ENCODE measurements around the gene VEGFC.

The VEGFC gene

DNA sequence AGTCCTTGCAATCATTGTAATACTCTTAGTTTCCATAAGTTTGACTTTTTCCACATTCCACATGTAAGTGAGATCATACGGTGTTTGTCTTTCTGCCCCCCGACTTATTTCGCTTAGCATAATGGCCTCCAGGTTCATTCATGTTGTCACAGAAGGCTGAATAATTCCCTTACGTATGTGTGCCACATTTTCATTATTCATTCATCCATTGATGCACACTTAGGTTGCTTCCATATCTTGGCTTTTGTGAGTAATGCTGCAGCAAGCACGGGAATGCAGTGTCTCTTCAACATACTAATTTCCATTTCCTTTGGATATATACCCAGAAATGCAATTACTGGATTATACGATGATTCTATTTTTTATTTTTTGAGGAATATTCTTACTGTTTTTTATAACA lies 22.0 kb upstream of the VEGFC start:
- Histone ChIP-seq H3K9ac (no peak overlapping the region), H3K27ac (no peak overlapping the region), H3K4me1 (no peaks in the 10 kb centered on the region), H3K9me3 (ENCODE audit: control insufficient read depth, low read length) (no peaks in the 10 kb centered on the region), H2AFZ (no peak overlapping the region), H3K36me3 (ENCODE audit: control insufficient read depth, insufficient read depth, low read length) (no peaks in the 10 kb centered on the region), H3K27me3 (ENCODE audit: control insufficient read depth, insufficient read depth, low read length) (no peaks in the 10 kb centered on the region), H3K79me2 (no peaks in the 10 kb centered on the region), H3K4me3 (ENCODE audit: low read depth, low read length) (no peak overlapping the region), H3K4me2 (ENCODE audit: low read length) (no peak overlapping the region)
- TF ChIP-seq, protein P1, sequence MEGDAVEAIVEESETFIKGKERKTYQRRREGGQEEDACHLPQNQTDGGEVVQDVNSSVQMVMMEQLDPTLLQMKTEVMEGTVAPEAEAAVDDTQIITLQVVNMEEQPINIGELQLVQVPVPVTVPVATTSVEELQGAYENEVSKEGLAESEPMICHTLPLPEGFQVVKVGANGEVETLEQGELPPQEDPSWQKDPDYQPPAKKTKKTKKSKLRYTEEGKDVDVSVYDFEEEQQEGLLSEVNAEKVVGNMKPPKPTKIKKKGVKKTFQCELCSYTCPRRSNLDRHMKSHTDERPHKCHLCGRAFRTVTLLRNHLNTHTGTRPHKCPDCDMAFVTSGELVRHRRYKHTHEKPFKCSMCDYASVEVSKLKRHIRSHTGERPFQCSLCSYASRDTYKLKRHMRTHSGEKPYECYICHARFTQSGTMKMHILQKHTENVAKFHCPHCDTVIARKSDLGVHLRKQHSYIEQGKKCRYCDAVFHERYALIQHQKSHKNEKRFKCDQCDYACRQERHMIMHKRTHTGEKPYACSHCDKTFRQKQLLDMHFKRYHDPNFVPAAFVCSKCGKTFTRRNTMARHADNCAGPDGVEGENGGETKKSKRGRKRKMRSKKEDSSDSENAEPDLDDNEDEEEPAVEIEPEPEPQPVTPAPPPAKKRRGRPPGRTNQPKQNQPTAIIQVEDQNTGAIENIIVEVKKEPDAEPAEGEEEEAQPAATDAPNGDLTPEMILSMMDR (IDR thresholded peaks at IDR 0.05), result no peak

DNA sequence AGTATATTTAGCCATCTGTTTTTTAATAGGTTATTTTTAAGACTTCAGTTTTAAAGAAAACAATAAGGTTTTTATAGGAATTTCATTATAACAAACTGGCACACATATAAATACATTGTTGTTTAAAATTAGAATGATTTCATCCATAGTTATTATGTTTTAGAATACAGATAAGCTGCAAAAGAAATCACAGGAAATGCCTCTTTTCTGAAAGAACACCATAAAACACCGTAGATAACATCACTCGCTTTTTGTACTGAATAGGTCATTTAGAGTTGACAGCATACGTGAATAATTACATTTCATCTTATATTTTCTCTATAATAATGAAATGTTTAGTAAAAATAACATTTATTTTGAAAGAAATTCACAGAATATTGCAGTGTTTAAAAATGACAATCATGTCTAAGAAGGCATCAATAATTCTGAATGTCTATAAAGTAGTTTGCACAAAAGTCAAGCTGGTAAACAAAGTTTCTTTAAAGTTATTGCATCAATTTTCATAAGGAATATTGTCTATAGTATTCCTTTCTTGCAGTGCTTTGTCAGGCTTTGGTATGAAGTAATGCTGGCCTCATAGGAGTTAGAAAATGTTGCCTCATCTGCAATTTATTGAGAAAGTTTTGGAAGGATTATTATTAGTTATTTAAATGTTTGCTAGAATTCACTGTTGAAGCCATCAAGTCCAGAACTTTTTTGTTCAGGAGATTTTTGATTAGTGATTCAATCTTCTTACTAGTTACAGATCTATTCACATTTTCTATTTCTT lies 17.9 kb upstream of the VEGFC start:
- H3K27me3 ChIP-seq (ENCODE audit: control insufficient read depth, insufficient read depth, low read length), result no peaks in the 10 kb centered on the region
- no peaks in the 10 kb centered on the region for H3K36me3 ChIP-seq (ENCODE audit: control insufficient read depth, insufficient read depth, low read length)
- no peak overlapping the region for H3K4me2 ChIP-seq (ENCODE audit: low read length)
- TF ChIP-seq, protein P1 (IDR thresholded peaks at IDR 0.05), result no peak
- H3K9me3 ChIP-seq (ENCODE audit: control insufficient read depth, low read length), result no peaks in the 10 kb centered on the region
- H3K4me1 ChIP-seq, result no peaks in the 10 kb centered on the region
- H3K9ac ChIP-seq, result no peak overlapping the region
- no peak overlapping the region for H3K4me3 ChIP-seq (ENCODE audit: low read depth, low read length)
- H3K27ac ChIP-seq, result no peak overlapping the region
- no peak overlapping the region for H2AFZ ChIP-seq
- no peaks in the 10 kb centered on the region for H3K79me2 ChIP-seq

DNA sequence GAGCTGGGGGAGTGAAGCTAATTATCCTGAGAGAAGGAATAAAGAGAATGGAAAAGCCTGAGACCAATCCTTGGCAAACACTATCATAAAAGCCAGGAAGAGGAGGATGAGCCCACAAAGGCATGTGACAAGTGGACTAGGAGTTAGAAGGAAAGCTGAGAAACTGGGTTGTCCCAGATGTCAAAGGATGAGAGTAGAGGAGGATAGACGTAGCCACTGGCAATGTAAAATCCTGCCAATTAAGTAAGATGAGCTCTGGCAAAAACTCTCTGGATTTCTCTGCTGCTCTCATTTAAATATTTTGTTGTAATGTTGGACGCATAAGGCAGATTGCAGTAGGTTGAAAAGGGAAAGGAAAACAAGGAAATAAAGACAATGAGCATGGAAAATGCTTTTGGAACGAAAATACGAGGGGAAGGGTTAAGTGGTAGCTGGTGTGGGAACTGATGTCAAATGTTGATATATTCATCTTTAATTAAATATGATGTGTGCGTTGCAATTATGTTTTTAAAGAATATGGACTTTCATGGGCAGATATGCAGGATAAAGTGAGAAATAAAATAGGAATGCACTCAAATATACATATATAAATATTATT lies 14.2 kb upstream of the VEGFC start:
- Histone ChIP-seq H3K9me3 (ENCODE audit: control insufficient read depth, low read length) (no peaks in the 10 kb centered on the region), H3K79me2 (no peaks in the 10 kb centered on the region), H3K27ac (no peak overlapping the region), H3K9ac (no peak overlapping the region), H3K4me2 (ENCODE audit: low read length) (no peak overlapping the region), H3K4me3 (ENCODE audit: low read depth, low read length) (no peak overlapping the region), H3K4me1 (no peaks in the 10 kb centered on the region), H2AFZ (no peak overlapping the region), H3K27me3 (ENCODE audit: control insufficient read depth, insufficient read depth, low read length) (no peaks in the 10 kb centered on the region), H3K36me3 (ENCODE audit: control insufficient read depth, insufficient read depth, low read length) (no peaks in the 10 kb centered on the region)
- TF ChIP-seq, protein P1 (IDR thresholded peaks at IDR 0.05), result no peak

DNA sequence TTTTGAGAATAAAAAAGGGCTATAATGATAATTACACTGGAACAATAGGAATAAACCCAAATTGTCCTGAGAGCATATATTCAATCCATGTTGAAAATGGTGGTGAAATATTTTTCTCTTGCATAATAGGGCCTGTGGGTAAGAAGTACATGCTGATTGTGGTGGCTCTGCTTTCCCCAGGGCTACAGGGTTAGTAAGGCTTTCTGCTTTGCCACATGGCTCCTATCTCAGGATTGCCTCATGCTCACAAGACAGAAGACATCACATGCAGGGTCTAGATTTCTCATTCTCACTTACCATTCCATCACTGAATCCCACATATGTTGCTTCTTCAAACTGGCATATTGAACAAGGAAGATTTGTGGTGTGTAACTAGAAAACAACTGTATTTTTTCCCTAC lies 12.4 kb upstream of the VEGFC start:
- no peaks in the 10 kb centered on the region for H3K27me3 ChIP-seq (ENCODE audit: control insufficient read depth, insufficient read depth, low read length)
- no peaks in the 10 kb centered on the region for H3K4me1 ChIP-seq
- no peak overlapping the region for H3K4me3 ChIP-seq (ENCODE audit: low read depth, low read length)
- no peaks in the 10 kb centered on the region for H3K79me2 ChIP-seq
- no peaks in the 10 kb centered on the region for H3K9me3 ChIP-seq (ENCODE audit: control insufficient read depth, low read length)
- no peak overlapping the region for H2AFZ ChIP-seq
- H3K9ac ChIP-seq, result no peak overlapping the region
- no peak overlapping the region for H3K27ac ChIP-seq
- TF ChIP-seq, protein P1 (IDR thresholded peaks at IDR 0.05), result no peak
- no peaks in the 10 kb centered on the region for H3K36me3 ChIP-seq (ENCODE audit: control insufficient read depth, insufficient read depth, low read length)
- H3K4me2 ChIP-seq (ENCODE audit: low read length), result no peak overlapping the region
